ENCODE results near the gene ANAPC5. TPM values are rescaled to one million over a fixed set of nuclear protein-coding genes. Genes with fewer than 3 reads are reported as not detected.

ANAPC5 gene
- total and polyA plus RNA-seq, 2 donors (not counting 1 experiment from before 2014, with no cell fraction given) = 113 to 149 TPM

DNA sequence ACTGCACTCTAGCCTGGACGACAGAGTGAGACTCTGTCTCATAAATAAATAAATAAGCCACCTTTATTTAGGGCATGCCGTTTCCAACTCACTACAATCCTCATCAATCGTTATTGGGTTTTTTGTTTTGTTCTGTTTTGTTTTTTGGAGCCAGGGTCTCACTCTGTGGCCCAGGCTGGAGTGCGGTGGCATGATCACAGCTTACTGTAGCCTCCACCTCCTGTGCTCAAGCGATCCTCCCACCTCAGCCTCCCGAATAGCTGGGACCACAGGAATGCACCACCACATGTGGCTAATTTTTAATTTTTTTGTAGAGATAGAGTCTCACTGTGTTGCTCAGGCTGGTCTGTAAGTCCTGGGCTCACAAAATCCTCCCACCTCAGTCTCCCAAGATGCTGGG lies 3.6 kb upstream of the ANAPC5 start:
- Histone ChIP-seq H3K4me1 (ENCODE audit: control insufficient read depth, extremely low read depth, insufficient read depth, low read length) (peaks cover 2% of the 10 kb centered on the region), H3K4me3 (replicated peaks in 1 of 4; ENCODE audit: control extremely low read depth in 1 of 4, insufficient read depth in 1 of 4, low read depth in 3 of 4, low read length in 4 of 4) (no peak overlapping the region), H3K9ac (ENCODE audit: insufficient read depth, low read length) (no peak overlapping the region), H3K79me2 (ENCODE audit: control insufficient read depth, insufficient read depth, low read length) (peaks cover 11% of the 10 kb centered on the region), H2AFZ (ENCODE audit: low read length) (no peak overlapping the region), H4K20me1 (ENCODE audit: control insufficient read depth, extremely low read depth, insufficient read depth, low read length) (no peaks in the 10 kb centered on the region), H3K27ac (ENCODE audit: insufficient read depth, low read length) (no peak overlapping the region), H3K9me3 (ENCODE audit: control insufficient read depth, insufficient read depth, low read depth, low read length) (no peaks in the 10 kb centered on the region), H3K27me3 (ENCODE audit: control insufficient read depth, insufficient read depth, low read length) (no peaks in the 10 kb centered on the region), H3K4me2 (ENCODE audit: extremely low read depth, insufficient read depth, low read length) (no peak overlapping the region), H3K36me3 (ENCODE audit: control insufficient read depth, insufficient read depth, low read length) (no peaks in the 10 kb centered on the region)
- DNase-seq (ENCODE audit: low read depth in 2 of 2) = no peak
- TF ChIP-seq CTCF (conservative IDR thresholded peaks at IDR 0.05 in 1 of 2, IDR thresholded peaks at IDR 0.05 in 1 of 2; ENCODE audit: low read depth in 1 of 2, low read length in 2 of 2) (no peak), EZH2 (IDR thresholded peaks at IDR 0.05; ENCODE audit: low read length, missing control alignments) (no peak)

DNA sequence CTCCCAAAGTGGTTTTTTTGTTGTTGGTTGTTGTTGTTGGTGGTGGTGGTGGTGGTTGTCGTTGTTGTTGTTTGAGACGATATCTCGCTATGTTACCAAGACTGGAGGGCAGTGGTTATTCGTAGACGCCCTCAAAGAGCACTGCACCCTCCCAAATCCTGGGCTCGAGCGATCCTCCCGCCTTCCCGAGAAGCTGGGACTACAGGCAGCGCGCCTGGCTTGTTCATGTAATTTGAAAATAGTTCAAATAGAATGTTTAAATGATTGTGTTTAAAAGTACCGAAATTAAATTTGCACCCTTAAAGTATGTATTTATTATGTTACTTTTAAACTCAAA lies 439 bp upstream of the ANAPC5 start:
- no peaks in the 10 kb centered on the region for H3K27me3 ChIP-seq (ENCODE audit: control insufficient read depth, insufficient read depth, low read length)
- H3K4me3 ChIP-seq (replicated peaks in 1 of 4; ENCODE audit: control extremely low read depth in 1 of 4, insufficient read depth in 1 of 4, low read depth in 3 of 4, low read length in 4 of 4) = peak overlapping the region; percentile 49 to 99 (median 92)
- H3K36me3 ChIP-seq (ENCODE audit: control insufficient read depth, insufficient read depth, low read length) = no peaks in the 10 kb centered on the region
- TF ChIP-seq CTCF (conservative IDR thresholded peaks at IDR 0.05 in 1 of 2, IDR thresholded peaks at IDR 0.05 in 1 of 2; ENCODE audit: low read depth in 1 of 2, low read length in 2 of 2) (no peak), EZH2 (IDR thresholded peaks at IDR 0.05; ENCODE audit: low read length, missing control alignments) (no peak)
- peak overlapping the region; percentile 38 for H3K9ac ChIP-seq (ENCODE audit: insufficient read depth, low read length)
- H3K4me2 ChIP-seq (ENCODE audit: extremely low read depth, insufficient read depth, low read length) = peak overlapping the region; percentile 30
- peak overlapping the region; percentile 78 for H3K27ac ChIP-seq (ENCODE audit: insufficient read depth, low read length)
- no peaks in the 10 kb centered on the region for H4K20me1 ChIP-seq (ENCODE audit: control insufficient read depth, extremely low read depth, insufficient read depth, low read length)
- H3K4me1 ChIP-seq (ENCODE audit: control insufficient read depth, extremely low read depth, insufficient read depth, low read length) = peaks cover 2% of the 10 kb centered on the region
- peaks cover 30% of the 10 kb centered on the region for H3K79me2 ChIP-seq (ENCODE audit: control insufficient read depth, insufficient read depth, low read length)
- peak overlapping the region; percentile 4 for H2AFZ ChIP-seq (ENCODE audit: low read length)
- H3K9me3 ChIP-seq (ENCODE audit: control insufficient read depth, insufficient read depth, low read depth, low read length) = no peaks in the 10 kb centered on the region
- no peak for DNase-seq (ENCODE audit: low read depth in 2 of 2)

GRCh38 chr12:121346747-121347146 lies 5.5 kb downstream of the ANAPC5 start:
- Histone ChIP-seq H2AFZ (ENCODE audit: low read length) (no peak overlapping the region), H3K27me3 (ENCODE audit: control insufficient read depth, insufficient read depth, low read length) (no peaks in the 10 kb centered on the region), H3K27ac (ENCODE audit: insufficient read depth, low read length) (no peak overlapping the region), H3K9me3 (ENCODE audit: control insufficient read depth, insufficient read depth, low read depth, low read length) (no peaks in the 10 kb centered on the region), H3K79me2 (ENCODE audit: control insufficient read depth, insufficient read depth, low read length) (peaks cover 27% of the 10 kb centered on the region), H3K36me3 (ENCODE audit: control insufficient read depth, insufficient read depth, low read length) (peaks cover 6% of the 10 kb centered on the region), H3K9ac (ENCODE audit: insufficient read depth, low read length) (no peak overlapping the region), H4K20me1 (ENCODE audit: control insufficient read depth, extremely low read depth, insufficient read depth, low read length) (no peaks in the 10 kb centered on the region), H3K4me3 (replicated peaks in 1 of 4; ENCODE audit: control extremely low read depth in 1 of 4, insufficient read depth in 1 of 4, low read depth in 3 of 4, low read length in 4 of 4) (no peak overlapping the region), H3K4me1 (ENCODE audit: control insufficient read depth, extremely low read depth, insufficient read depth, low read length) (no peaks in the 10 kb centered on the region), H3K4me2 (ENCODE audit: extremely low read depth, insufficient read depth, low read length) (no peak overlapping the region)
- DNase-seq (ENCODE audit: low read depth in 2 of 2) = no peak
- no peak for TF ChIP-seq CTCF (conservative IDR thresholded peaks at IDR 0.05 in 1 of 2, IDR thresholded peaks at IDR 0.05 in 1 of 2; ENCODE audit: low read depth in 1 of 2, low read length in 2 of 2)
- TF ChIP-seq EZH2 (IDR thresholded peaks at IDR 0.05; ENCODE audit: low read length, missing control alignments) = no peak
